Measurements from ENCODE around the gene LAMA4. TPM values are rescaled to one million over a fixed set of nuclear protein-coding genes. Genes with fewer than 3 reads are reported as not detected.

The LAMA4 gene
- total RNA-seq, 1 experiment from 2014 or later: 1.1 TPM

DNA sequence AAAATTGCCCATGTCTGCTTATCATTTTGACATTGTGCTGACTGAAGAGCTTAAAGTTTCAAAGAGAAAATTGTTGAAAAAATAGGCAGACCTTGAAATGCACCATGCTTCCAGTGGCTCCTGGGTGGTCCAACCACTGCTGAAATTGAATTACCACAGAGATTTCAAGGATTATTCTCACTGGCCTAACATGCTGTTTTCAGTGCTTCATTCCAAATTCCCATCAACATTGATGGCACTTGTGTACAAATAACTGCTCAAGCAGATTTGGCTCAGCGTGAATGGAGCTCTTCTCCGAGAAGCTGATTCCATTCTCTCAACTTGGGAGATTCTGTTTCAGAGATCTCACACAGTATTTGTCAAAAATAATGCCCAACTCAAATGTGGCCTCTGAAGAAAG, 75.5 kb downstream of the LAMA4 start:
- Histone ChIP-seq H3K27me3 (ENCODE audit: insufficient read depth, low read length) (no peaks in the 10 kb centered on the region), H2BK12ac (ENCODE audit: insufficient read length, low read depth, low read length) (no peak overlapping the region), H2BK5ac (ENCODE audit: insufficient read length, low read length) (no peak overlapping the region), H4K8ac (replicated peaks; ENCODE audit: insufficient read length, low read depth, low read length) (no peak overlapping the region), H4K20me1 (ENCODE audit: control insufficient read depth, insufficient read depth, insufficient read length) (no peaks in the 10 kb centered on the region), H3K23me2 (ENCODE audit: insufficient read length, low read depth, low read length, poor library complexity, severe bottlenecking) (no peaks in the 10 kb centered on the region), H3K4me1 (ENCODE audit: insufficient read depth, low read length) (no peaks in the 10 kb centered on the region), H2BK15ac (ENCODE audit: low read depth, low read length) (no peak overlapping the region), H3K14ac (ENCODE audit: insufficient read depth, low read length) (no peak overlapping the region), H3K4ac (ENCODE audit: low read depth, low read length) (no peak overlapping the region), H3K56ac (ENCODE audit: insufficient read length, low read depth, low read length) (no peak overlapping the region), H3K23ac (ENCODE audit: insufficient read length, low read depth, low read length) (no peak overlapping the region), H3K4me2 (ENCODE audit: insufficient read depth, insufficient read length, low read length) (no peak overlapping the region), H3K79me2 (ENCODE audit: insufficient read depth, low read length) (no peaks in the 10 kb centered on the region), H4K91ac (ENCODE audit: insufficient read length, low read depth, low read length) (no peak overlapping the region), H3K9me3 (ENCODE audit: control insufficient read depth, low read depth, low read length) (no peaks in the 10 kb centered on the region), H3K27ac (ENCODE audit: insufficient read length, low read depth, low read length) (no peak overlapping the region), H2BK120ac (ENCODE audit: low read depth, low read length, poor library complexity, severe bottlenecking) (no peak overlapping the region), H4K5ac (ENCODE audit: insufficient read length, low read depth, low read length) (no peak overlapping the region), H2AFZ (ENCODE audit: low read length) (no peak overlapping the region), H3K79me1 (ENCODE audit: insufficient read depth, low read depth, low read length, poor library complexity, severe bottlenecking) (no peaks in the 10 kb centered on the region), H2BK20ac (ENCODE audit: low read depth, low read length, poor library complexity, severe bottlenecking) (no peak overlapping the region), H3K9ac (ENCODE audit: extremely low read depth, insufficient read length, low read length) (no peak overlapping the region), H2AK5ac (ENCODE audit: insufficient read length, low read length) (no peak overlapping the region), H3K18ac (ENCODE audit: insufficient read length, low read depth, low read length) (no peak overlapping the region), H3T11ph (ENCODE audit: low read length) (no peak overlapping the region)
- peaks cover 3% of the 10 kb centered on the region for H3K27me3 Mint-ChIP-seq (ENCODE audit: low read depth)
- H3K4me1 Mint-ChIP-seq: no peaks in the 10 kb centered on the region
- DNase-seq: no peak
- H3K4me3 Mint-ChIP-seq: no peak overlapping the region
- WGBS (ENCODE audit: extremely low coverage, insufficient read length, low lambda C conversion rate): no CpG with 5 or more reads among the region's 2 CpGs
- no peak overlapping the region; a peak in 1 of 7 replicates for H3K27ac Mint-ChIP-seq
- no peak for TF ChIP-seq CTCF (conservative IDR thresholded peaks at IDR 0.05)
- H3K9me3 Mint-ChIP-seq: no peaks in the 10 kb centered on the region
- no peaks in the 10 kb centered on the region for H3K36me3 Mint-ChIP-seq (ENCODE audit: insufficient read depth in 1 of 3, low read depth in 3 of 3)
